Measurements from ENCODE around the gene FAM217B.

DNA sequence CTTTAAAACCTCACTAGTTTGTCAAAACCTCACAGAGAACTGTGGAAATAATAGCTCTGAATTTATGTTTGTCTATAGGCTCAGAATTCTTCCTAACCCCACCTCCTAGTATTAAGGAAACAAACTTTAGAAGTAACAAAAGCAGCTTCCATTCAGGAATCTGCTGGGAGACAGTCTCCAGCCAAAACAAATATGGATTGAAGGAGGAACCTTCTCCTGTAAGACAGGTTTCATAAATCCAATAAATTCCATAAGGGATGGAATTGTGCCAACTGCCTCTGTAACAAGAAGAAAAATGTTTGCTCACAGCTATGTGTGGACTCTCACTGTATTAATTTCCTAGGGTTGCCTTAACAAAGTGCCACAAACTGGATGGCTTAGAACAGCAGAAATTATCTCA, 14.3 kb upstream of the FAM217B start:
- no peak for TF ChIP-seq TAF1 (IDR thresholded peaks at IDR 0.05; ENCODE audit: borderline replicate concordance, low read depth, low read length)
- no peak for TF ChIP-seq POLR2AphosphoS5 (IDR thresholded peaks at IDR 0.05; ENCODE audit: low read depth, low read length)

All from GM12892 (cell line).